CD4-positive, alpha-beta memory T cell (primary cell): ENCODE measurements around the gene NENF. TPM values are rescaled to one million over a fixed set of nuclear protein-coding genes. Genes with fewer than 3 reads are reported as not detected.

Source experiments
- CTCF ChIA-PET: fragments of 350-600 bp; sonication (Branson Sonifier 250); formaldehyde crosslinking; loops from one replicate; lab custom pipeline; 2021; ENCODE audit warnings: inconsistent platforms; ENCODE audit not compliant: partially characterized antibody; lab: Charles Lee
- POLR2A ChIA-PET: fragments of 350-600 bp; sonication (Branson Sonifier 250); formaldehyde crosslinking; loops from one replicate; lab custom pipeline; 2021; ENCODE audit not compliant: partially characterized antibody; lab: Charles Lee
- DNase-seq, 5 donors: peaks; one replicate each; pipeline versions ENCODE4 v3.0.0 to v3.0.0-alpha.2; 2020 to 2022; ENCODE audit warnings: mixed read lengths in 1 of 5
- H3K27ac ChIP-seq: one replicate; pipeline ENCODE4 v1.7.0; 2013; ENCODE audit warnings: low read depth, low read length
- H3K27me3 ChIP-seq: 2 replicates; pipeline ENCODE4 v1.7.0; 2013; ENCODE audit warnings: mild to moderate bottlenecking, low read length, moderate library complexity; ENCODE audit not compliant: insufficient read depth
- H3K36me3 ChIP-seq: 2 replicates; pipeline ENCODE4 v1.7.0; 2013; ENCODE audit warnings: mild to moderate bottlenecking, low read length, moderate library complexity; ENCODE audit not compliant: insufficient read depth
- H3K4me1 ChIP-seq: 2 replicates; pipeline ENCODE4 v1.7.0; 2013; ENCODE audit warnings: mild to moderate bottlenecking, low read length, moderate library complexity; ENCODE audit not compliant: insufficient read depth
- H3K4me3 ChIP-seq, 2 donors: one replicate each; pipeline ENCODE4 v1.7.0; 2013; ENCODE audit warnings: low read length in 2 of 2, mild to moderate bottlenecking in 1 of 2
- H3K9me3 ChIP-seq, 2 donors: one replicate each; pipeline ENCODE4 v1.7.0; 2013; ENCODE audit warnings: low read length in 2 of 2, control low read depth in 1 of 2; ENCODE audit not compliant: control insufficient read depth in 1 of 2
- H3K27ac Mint-ChIP-seq, 7 donors: one replicate each; pipeline ENCODE4 v1.8.0; 2020 to 2021; ENCODE audit warnings: mixed read lengths in 7 of 7, mild to moderate bottlenecking in 6 of 7, inconsistent platforms in 3 of 7, moderate library complexity in 3 of 7
- H3K27me3 Mint-ChIP-seq, 2 donors: one replicate each; pipeline ENCODE4 v1.8.0; 2020 to 2021; ENCODE audit warnings: mixed read lengths in 2 of 2
- H3K36me3 Mint-ChIP-seq, 2 donors: one replicate each; pipeline ENCODE4 v1.8.0; 2020 to 2021; ENCODE audit warnings: mixed read lengths in 2 of 2, inconsistent platforms in 1 of 2, mild to moderate bottlenecking in 1 of 2
- H3K4me1 Mint-ChIP-seq, 4 donors: one replicate each; pipeline ENCODE4 v1.8.0; 2020 to 2021; ENCODE audit warnings: mixed read lengths in 4 of 4, mild to moderate bottlenecking in 1 of 4
- H3K4me3 Mint-ChIP-seq, 8 donors: one replicate each; pipeline ENCODE4 v1.8.0; 2020 to 2021; ENCODE audit warnings: mixed read lengths in 8 of 8, mild to moderate bottlenecking in 7 of 8, moderate library complexity in 6 of 8, inconsistent platforms in 3 of 8
- H3K9me3 Mint-ChIP-seq, 8 donors: one replicate each; pipeline ENCODE4 v1.8.0; 2020 to 2021; ENCODE audit warnings: mixed read lengths in 8 of 8, mild to moderate bottlenecking in 5 of 8, inconsistent platforms in 3 of 8, moderate library complexity in 1 of 8
- intact Hi-C: fragments of 100-400 bp; cut with micrococcal nuclease; formaldehyde crosslinking; loops from one replicate; pipeline ENCODE4 v1.15.1; 2023
- polyA plus RNA-seq, 2 donors: library from polyadenylated mRNA; unstranded; fragments of 300-500 nt; fragmentation: Illumina TruSeq; gene quantifications; one replicate each; pipeline ENCODE4 v1.2.3, GENCODE V29; 2021
- total RNA-seq, 2 experiments: library from RNA; stranded (reverse); gene quantifications; one replicate each; pipeline ENCODE4 v1.2.3, GENCODE V29; 2021

The NENF gene
- total and polyA plus RNA-seq, 4 experiments from 2014 or later: 18.7 to 76.2 (median 31.8) TPM

DNA sequence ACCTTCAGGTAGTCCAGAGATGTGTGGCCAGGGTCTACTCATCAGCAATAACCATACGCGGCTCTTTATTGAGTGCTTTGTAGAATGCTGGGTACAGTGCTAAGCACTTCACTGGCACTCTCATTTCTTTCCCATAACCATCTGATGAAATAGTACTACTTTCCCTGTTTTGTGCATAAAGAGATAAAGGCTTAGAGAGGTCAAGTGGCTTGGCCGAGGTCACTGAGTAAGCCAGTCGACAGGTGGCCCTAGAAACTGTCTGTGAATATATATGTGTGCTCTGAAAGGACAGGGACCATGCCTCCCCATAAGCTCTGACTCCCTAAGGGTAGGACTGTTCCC, 52.8 kb downstream of the NENF start:
- CTCF ChIA-PET: interaction anchor here (0.6 kb wide), 1 partner anchor 145 kb away, joined by 3 read pairs; no protein-coding TSS in a partner anchor
- H3K9me3 ChIP-seq: no peaks in the 10 kb centered on the region
- POLR2A ChIA-PET: no interaction called here
- Mint-ChIP-seq H3K4me3 (no peak overlapping the region), H3K27me3 (peaks cover 2 to 5% of the 10 kb centered on the region in 2 donors), H3K4me1 (no peaks in the 10 kb centered on the region), H3K9me3 (no peaks in the 10 kb centered on the region), H3K36me3 (no peaks in the 10 kb centered on the region), H3K27ac (no peak overlapping the region)
- no peak overlapping the region for H3K27ac ChIP-seq
- H3K27me3 ChIP-seq: peaks cover 3% of the 10 kb centered on the region
- no peak overlapping the region for H3K4me3 ChIP-seq
- no peaks in the 10 kb centered on the region for H3K4me1 ChIP-seq
- intact Hi-C loops: no loop called here
- no peak for DNase-seq
- H3K36me3 ChIP-seq: no peaks in the 10 kb centered on the region

DNA sequence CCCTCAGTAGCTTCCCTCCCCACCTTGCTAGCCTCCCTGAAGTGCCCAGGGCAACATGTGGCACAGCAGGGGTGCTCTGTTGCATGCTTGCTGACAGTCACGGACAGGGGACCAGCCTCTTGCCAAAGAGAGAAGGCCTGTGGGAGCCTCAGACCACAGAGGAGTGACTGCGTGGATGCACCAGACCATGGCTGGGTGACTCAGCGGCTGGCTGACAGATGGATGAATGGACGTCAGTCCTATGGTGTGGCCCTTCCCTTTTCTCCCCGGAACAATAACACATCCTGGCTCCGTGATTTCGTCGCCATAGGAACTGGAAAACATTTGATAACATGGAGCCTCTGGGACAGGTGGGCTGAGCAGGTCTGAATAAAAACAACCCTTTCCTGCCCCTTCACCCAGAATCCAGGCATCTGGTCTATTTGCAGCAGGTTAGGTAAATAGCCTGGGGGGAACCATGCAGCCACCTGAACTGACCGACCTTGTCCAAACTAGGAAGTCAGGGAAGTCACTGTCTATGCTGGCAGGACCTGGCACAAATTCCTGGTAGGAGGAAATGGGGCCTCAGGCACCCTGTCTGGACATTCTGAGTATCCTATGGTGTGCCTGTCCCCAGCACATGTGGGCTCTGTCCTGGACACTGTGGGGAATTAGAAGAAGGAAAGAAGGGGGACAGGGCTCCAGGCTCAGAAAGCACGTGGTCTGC, 53.3 kb downstream of the NENF start:
- H3K4me1 ChIP-seq: no peaks in the 10 kb centered on the region
- no peaks in the 10 kb centered on the region for H3K4me1 Mint-ChIP-seq
- intact Hi-C loops: no loop called here
- DNase-seq: no peak
- no peak overlapping the region for H3K27ac Mint-ChIP-seq
- no peak overlapping the region for H3K4me3 ChIP-seq
- no peaks in the 10 kb centered on the region for H3K9me3 ChIP-seq
- ChIA-PET POLR2A (no interaction called here), CTCF (interaction anchor here (0.6 kb wide), 1 partner anchor 144 kb away, joined by 3 read pairs; no protein-coding TSS in a partner anchor)
- no peak overlapping the region for H3K4me3 Mint-ChIP-seq
- H3K36me3 Mint-ChIP-seq: no peaks in the 10 kb centered on the region
- H3K27me3 Mint-ChIP-seq: peaks cover 2% of the 10 kb centered on the region in 2 donors
- H3K27ac ChIP-seq: no peak overlapping the region
- no peaks in the 10 kb centered on the region for H3K36me3 ChIP-seq
- no peaks in the 10 kb centered on the region for H3K9me3 Mint-ChIP-seq
- H3K27me3 ChIP-seq: peaks cover 3% of the 10 kb centered on the region

DNA sequence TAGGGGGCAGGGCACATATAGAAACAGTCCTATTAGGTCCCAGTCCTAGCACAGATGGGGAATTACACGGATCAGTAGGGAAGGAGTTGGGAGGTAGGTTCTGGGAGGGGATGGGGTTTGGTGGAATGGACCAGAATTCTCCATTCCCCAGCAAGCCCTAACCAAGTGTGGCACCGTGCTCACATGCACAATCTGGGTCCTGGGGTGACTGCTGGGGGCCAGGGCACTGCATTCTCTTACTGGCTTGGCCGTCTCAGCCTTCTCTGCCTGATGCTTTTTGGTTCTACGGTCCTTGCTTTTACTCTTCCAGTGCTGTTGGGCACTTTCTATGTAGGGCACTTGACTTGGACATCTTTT, 53.9 kb downstream of the NENF start:
- Histone ChIP-seq H3K4me1 (no peaks in the 10 kb centered on the region), H3K4me3 (no peak overlapping the region), H3K36me3 (no peaks in the 10 kb centered on the region), H3K9me3 (no peaks in the 10 kb centered on the region), H3K27ac (no peak overlapping the region), H3K27me3 (peaks cover 3% of the 10 kb centered on the region)
- DNase-seq: no peak
- no peaks in the 10 kb centered on the region for H3K9me3 Mint-ChIP-seq
- POLR2A ChIA-PET: no interaction called here
- CTCF ChIA-PET: no interaction called here
- H3K4me1 Mint-ChIP-seq: no peaks in the 10 kb centered on the region
- no peak overlapping the region for H3K4me3 Mint-ChIP-seq
- H3K27ac Mint-ChIP-seq: no peak overlapping the region
- H3K27me3 Mint-ChIP-seq: peaks cover 2% of the 10 kb centered on the region in 2 donors
- intact Hi-C loops: no loop called here
- H3K36me3 Mint-ChIP-seq: no peaks in the 10 kb centered on the region

DNA sequence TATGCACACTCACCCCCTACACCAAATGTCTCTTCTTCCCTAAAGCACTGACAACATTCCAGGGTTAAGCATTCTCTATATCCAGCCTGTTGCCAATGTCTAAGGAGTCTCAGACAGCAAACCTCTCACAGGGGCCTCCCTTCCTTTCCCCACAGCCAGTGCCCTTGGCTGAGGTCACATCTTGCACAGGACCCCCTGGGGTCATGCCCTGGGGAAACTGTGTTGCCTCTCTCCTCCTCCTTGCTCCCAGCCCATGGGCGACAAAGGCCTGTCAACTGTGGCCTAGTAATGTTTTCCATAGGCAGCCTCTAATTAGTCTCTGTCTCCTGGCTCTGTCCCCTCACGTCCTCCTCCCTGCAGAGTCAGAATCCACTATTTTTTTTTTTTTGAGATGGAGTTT, 54.6 kb downstream of the NENF start:
- H3K27me3 Mint-ChIP-seq: peaks cover 3 to 4% of the 10 kb centered on the region in 2 donors
- POLR2A ChIA-PET: no interaction called here
- peaks cover 3% of the 10 kb centered on the region for H3K27me3 ChIP-seq
- no peaks in the 10 kb centered on the region for H3K36me3 ChIP-seq
- CTCF ChIA-PET: no interaction called here
- H3K9me3 Mint-ChIP-seq: no peaks in the 10 kb centered on the region
- no peak overlapping the region for H3K27ac ChIP-seq
- H3K4me1 Mint-ChIP-seq: no peaks in the 10 kb centered on the region
- no peak overlapping the region for H3K4me3 Mint-ChIP-seq
- intact Hi-C loops: no loop called here
- no peak overlapping the region for H3K4me3 ChIP-seq
- no peaks in the 10 kb centered on the region for H3K36me3 Mint-ChIP-seq
- H3K9me3 ChIP-seq: no peaks in the 10 kb centered on the region
- DNase-seq: no peak
- H3K4me1 ChIP-seq: no peaks in the 10 kb centered on the region
- no peak overlapping the region for H3K27ac Mint-ChIP-seq

DNA sequence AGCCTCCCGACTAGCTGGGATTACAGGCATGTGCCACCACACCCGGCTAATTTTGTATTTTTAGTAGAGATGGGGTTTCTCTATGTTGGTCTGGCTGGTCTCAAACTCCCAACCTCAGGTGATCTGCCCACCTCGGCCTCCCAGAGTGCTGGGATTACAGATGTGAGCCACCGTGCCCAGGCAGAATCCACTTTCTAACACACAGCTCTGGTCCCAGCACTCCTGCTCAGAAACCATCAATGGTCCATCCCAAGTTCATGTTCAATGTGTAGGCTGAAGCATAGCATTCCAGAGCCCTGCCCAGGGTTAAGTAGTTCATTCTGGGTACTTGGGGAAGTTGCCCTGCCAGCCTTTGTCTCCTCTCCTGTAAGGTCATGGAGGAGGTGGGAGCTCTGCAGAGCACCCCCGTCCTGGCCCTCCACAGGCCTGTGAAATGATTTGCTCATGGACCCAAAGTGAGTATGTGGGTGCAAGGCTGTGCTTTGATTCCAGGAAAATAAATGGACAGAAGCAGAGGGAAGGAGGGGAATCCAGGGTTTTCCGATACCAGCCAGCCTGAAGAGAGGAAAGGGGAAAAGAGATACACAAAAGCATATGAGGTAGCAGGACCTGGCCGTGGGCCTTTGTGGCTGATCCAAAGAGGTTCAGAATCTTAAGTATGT, 55.2 kb downstream of the NENF start:
- H3K27me3 Mint-ChIP-seq: peaks cover 1 to 4% of the 10 kb centered on the region in 2 donors
- Histone ChIP-seq H3K4me3 (no peak overlapping the region), H3K4me1 (no peaks in the 10 kb centered on the region), H3K9me3 (no peaks in the 10 kb centered on the region), H3K36me3 (no peaks in the 10 kb centered on the region), H3K27me3 (peaks cover 3% of the 10 kb centered on the region), H3K27ac (no peak overlapping the region)
- H3K36me3 Mint-ChIP-seq: no peaks in the 10 kb centered on the region
- no peaks in the 10 kb centered on the region for H3K9me3 Mint-ChIP-seq
- H3K27ac Mint-ChIP-seq: no peak overlapping the region
- POLR2A ChIA-PET: no interaction called here
- DNase-seq: no peak
- no peak overlapping the region for H3K4me3 Mint-ChIP-seq
- H3K4me1 Mint-ChIP-seq: no peaks in the 10 kb centered on the region
- CTCF ChIA-PET: interaction anchor here (2.7 kb wide), 1 partner anchor 11 kb away, joined by 11 read pairs; no protein-coding TSS in a partner anchor
- intact Hi-C loops: no loop called here

GRCh38 chr1:212488436-212489283, 55.9 kb downstream of the NENF start:
- no peaks in the 10 kb centered on the region for H3K4me1 Mint-ChIP-seq
- no peaks in the 10 kb centered on the region for H3K27me3 ChIP-seq
- no peak overlapping the region for H3K27ac ChIP-seq
- intact Hi-C loops: no loop called here
- ChIA-PET POLR2A (no interaction called here), CTCF (interaction anchor here (1.5 to 2.7 kb wide), 2 partner anchors 11 to 33 kb away, joined by 3 to 11 read pairs; no protein-coding TSS in a partner anchor)
- no peaks in the 10 kb centered on the region for H3K9me3 ChIP-seq
- no peak overlapping the region for H3K4me3 Mint-ChIP-seq
- H3K36me3 ChIP-seq: no peaks in the 10 kb centered on the region
- peak in 1 of 5 donors; percentile 52 for DNase-seq
- no peak overlapping the region for H3K4me3 ChIP-seq
- H3K27ac Mint-ChIP-seq: no peak overlapping the region
- no peaks in the 10 kb centered on the region for H3K4me1 ChIP-seq
- H3K9me3 Mint-ChIP-seq: no peaks in the 10 kb centered on the region
- H3K27me3 Mint-ChIP-seq: peaks cover 1 to 4% of the 10 kb centered on the region in 2 donors
- no peaks in the 10 kb centered on the region for H3K36me3 Mint-ChIP-seq

- no peaks in the 10 kb centered on the region for H3K4me1 ChIP-seq
- Mint-ChIP-seq H3K27ac (no peak overlapping the region), H3K9me3 (no peaks in the 10 kb centered on the region), H3K36me3 (no peaks in the 10 kb centered on the region), H3K4me3 (no peak overlapping the region), H3K4me1 (no peaks in the 10 kb centered on the region), H3K27me3 (peaks cover 1 to 2% of the 10 kb centered on the region in 2 donors)
- DNase-seq: no peak
- CTCF ChIA-PET: interaction anchor here (1.5 to 2.7 kb wide), 3 partner anchors 12 to 33 kb away, joined by 3 to 11 read pairs (median 5); no protein-coding TSS in a partner anchor
- no peaks in the 10 kb centered on the region for H3K27me3 ChIP-seq
- H3K36me3 ChIP-seq: no peaks in the 10 kb centered on the region
- no peak overlapping the region for H3K4me3 ChIP-seq
- H3K9me3 ChIP-seq: no peaks in the 10 kb centered on the region
- H3K27ac ChIP-seq: no peak overlapping the region
- POLR2A ChIA-PET: no interaction called here
- intact Hi-C loops: no loop called here
Observed at GRCh38 chr1:212489284-212489859, 56.7 kb downstream of the NENF start.
